ENCODE results near the gene GRIP1. TPM values are rescaled to one million over a fixed set of nuclear protein-coding genes. Genes with fewer than 3 reads are reported as not detected.
"Not testable (repeated sequence)": the region's sequence is repeated elsewhere in the genome, so short reads cannot be mapped to it uniquely, and the experiment has no call there.

GRIP1 gene
- total and polyA plus RNA-seq, 5 donors from 2014 or later, result 0.21 to 1.1 (median 0.41) TPM; not detected in 1

DNA sequence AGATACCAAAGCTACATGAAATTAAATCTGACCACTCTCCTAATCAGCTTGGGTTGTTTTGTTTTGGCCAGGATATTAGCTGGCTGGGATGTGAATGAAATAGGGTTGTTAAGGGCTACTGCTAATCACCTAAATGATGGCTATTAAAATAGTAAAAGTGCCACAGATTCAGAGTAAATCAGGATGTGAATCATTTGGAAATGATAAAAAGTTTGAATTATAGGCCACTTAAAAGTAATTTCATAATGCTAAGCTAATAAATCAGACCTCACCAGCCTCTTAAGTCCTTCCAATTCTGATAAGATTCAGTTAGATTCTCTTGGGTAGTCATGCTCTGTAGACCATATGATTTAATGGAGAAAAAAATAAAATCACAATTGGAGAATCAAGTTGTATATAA is 364.6 kb downstream of the GRIP1 start:
- Mint-ChIP-seq H3K9me3 (no peaks in the 10 kb centered on the region), H3K4me1 (peaks cover 66 to 86% (median 79%) of the 10 kb centered on the region in 4 donors), H3K27ac (peak overlapping the region in 2 of 3 donors; percentile 74 to 83), H3K27me3 (no peaks in the 10 kb centered on the region), H3K36me3 (peaks cover 49% of the 10 kb centered on the region), H3K4me3 (peak overlapping the region; percentile 55 to 76 (median 68))
- ATAC-seq (ENCODE audit: low read depth in 2 of 2), result no peak
- DNase-seq, result no peak
- peaks cover 57% of the 10 kb centered on the region for H3K4me1 ChIP-seq (ENCODE audit: control insufficient read depth, insufficient read depth, low read length, poor library complexity, severe bottlenecking)
- H3K27me3 ChIP-seq (ENCODE audit: control insufficient read depth, insufficient read depth, low read length), result no peaks in the 10 kb centered on the region
- no peak overlapping the region for H3K27ac ChIP-seq (ENCODE audit: insufficient read depth, low read length, poor library complexity, severe bottlenecking)
- H3K9me3 ChIP-seq (ENCODE audit: control insufficient read depth in 2 of 2, low read length in 2 of 2), result no peaks in the 10 kb centered on the region
- H3K4me3 ChIP-seq (ENCODE audit: low read depth, low read length), result peak overlapping the region; percentile 46
- H3K36me3 ChIP-seq (ENCODE audit: control insufficient read depth, insufficient read depth, low read length), result peaks cover 73% of the 10 kb centered on the region

DNA sequence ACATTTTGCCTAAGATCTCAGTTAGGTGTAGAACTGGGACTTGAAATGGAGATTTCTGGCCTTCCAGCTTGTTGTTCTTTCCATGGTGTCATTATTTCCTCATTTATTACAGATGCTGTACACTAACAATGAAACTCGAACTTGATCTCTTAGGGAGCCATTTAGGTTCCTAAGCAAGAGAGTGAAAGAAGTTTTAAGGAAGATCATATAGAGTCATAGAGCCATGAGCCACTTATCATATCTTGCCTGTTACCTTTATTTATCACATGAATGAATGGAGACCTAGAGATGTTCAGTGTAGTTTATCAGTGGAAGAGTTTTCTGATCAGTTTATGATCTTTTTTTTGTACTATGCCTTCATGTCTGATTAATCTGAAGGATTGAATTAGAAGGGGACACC is 366.7 kb downstream of the GRIP1 start:
- Mint-ChIP-seq H3K27me3 (no peaks in the 10 kb centered on the region), H3K4me3 (peak overlapping the region; percentile 51 to 83 (median 68)), H3K27ac (peak overlapping the region; percentile 7 to 29 (median 9)), H3K9me3 (no peaks in the 10 kb centered on the region), H3K36me3 (peaks cover 40% of the 10 kb centered on the region), H3K4me1 (peaks cover 67 to 81% (median 74%) of the 10 kb centered on the region in 4 donors)
- H3K27me3 ChIP-seq (ENCODE audit: control insufficient read depth, insufficient read depth, low read length), result no peaks in the 10 kb centered on the region
- H3K27ac ChIP-seq (ENCODE audit: insufficient read depth, low read length, poor library complexity, severe bottlenecking), result no peak overlapping the region
- H3K4me3 ChIP-seq (ENCODE audit: low read depth, low read length), result peak overlapping the region; percentile 69
- peaks cover 72% of the 10 kb centered on the region for H3K36me3 ChIP-seq (ENCODE audit: control insufficient read depth, insufficient read depth, low read length)
- DNase-seq (no peak), ATAC-seq (ENCODE audit: low read depth in 2 of 2) (no peak)
- peaks cover 54% of the 10 kb centered on the region for H3K4me1 ChIP-seq (ENCODE audit: control insufficient read depth, insufficient read depth, low read length, poor library complexity, severe bottlenecking)
- no peaks in the 10 kb centered on the region for H3K9me3 ChIP-seq (ENCODE audit: control insufficient read depth in 2 of 2, low read length in 2 of 2)

DNA sequence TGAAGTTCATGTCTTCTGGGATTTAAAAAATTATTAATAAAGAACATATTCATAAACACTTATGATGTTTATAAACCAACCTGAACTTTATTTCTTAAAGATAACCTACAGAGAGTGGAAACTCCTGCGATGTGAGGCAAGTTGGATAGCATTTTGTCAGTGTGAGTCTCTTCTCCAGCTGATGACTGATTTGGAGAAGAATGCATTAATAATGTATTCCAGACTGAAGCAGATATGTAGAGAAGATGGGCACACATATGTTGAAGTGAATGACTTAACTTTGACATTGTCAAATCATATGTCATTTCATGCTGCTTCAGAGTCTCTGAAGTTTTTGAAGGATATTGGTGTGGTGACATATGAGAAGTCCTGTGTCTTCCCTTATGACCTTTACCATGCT is 369.3 kb downstream of the GRIP1 start:
- peaks cover 72 to 86% (median 76%) of the 10 kb centered on the region in 4 donors for H3K4me1 Mint-ChIP-seq
- no peaks in the 10 kb centered on the region for H3K9me3 ChIP-seq (ENCODE audit: control insufficient read depth in 2 of 2, low read length in 2 of 2)
- H3K27me3 Mint-ChIP-seq, result no peaks in the 10 kb centered on the region
- no peaks in the 10 kb centered on the region for H3K9me3 Mint-ChIP-seq
- ATAC-seq (ENCODE audit: low read depth in 2 of 2) (no peak), DNase-seq (no peak)
- H3K36me3 Mint-ChIP-seq, result peaks cover 56% of the 10 kb centered on the region
- H3K4me3 Mint-ChIP-seq, result peak overlapping the region; percentile 4 to 63 (median 56)
- peaks cover 74% of the 10 kb centered on the region for H3K4me1 ChIP-seq (ENCODE audit: control insufficient read depth, insufficient read depth, low read length, poor library complexity, severe bottlenecking)
- no peak overlapping the region for H3K27ac ChIP-seq (ENCODE audit: insufficient read depth, low read length, poor library complexity, severe bottlenecking)
- peaks cover 71% of the 10 kb centered on the region for H3K36me3 ChIP-seq (ENCODE audit: control insufficient read depth, insufficient read depth, low read length)
- H3K4me3 ChIP-seq (ENCODE audit: low read depth, low read length), result peak overlapping the region; percentile 27
- H3K27ac Mint-ChIP-seq, result peak overlapping the region in 2 of 3 donors; percentile 0 to 5
- H3K27me3 ChIP-seq (ENCODE audit: control insufficient read depth, insufficient read depth, low read length), result no peaks in the 10 kb centered on the region

DNA sequence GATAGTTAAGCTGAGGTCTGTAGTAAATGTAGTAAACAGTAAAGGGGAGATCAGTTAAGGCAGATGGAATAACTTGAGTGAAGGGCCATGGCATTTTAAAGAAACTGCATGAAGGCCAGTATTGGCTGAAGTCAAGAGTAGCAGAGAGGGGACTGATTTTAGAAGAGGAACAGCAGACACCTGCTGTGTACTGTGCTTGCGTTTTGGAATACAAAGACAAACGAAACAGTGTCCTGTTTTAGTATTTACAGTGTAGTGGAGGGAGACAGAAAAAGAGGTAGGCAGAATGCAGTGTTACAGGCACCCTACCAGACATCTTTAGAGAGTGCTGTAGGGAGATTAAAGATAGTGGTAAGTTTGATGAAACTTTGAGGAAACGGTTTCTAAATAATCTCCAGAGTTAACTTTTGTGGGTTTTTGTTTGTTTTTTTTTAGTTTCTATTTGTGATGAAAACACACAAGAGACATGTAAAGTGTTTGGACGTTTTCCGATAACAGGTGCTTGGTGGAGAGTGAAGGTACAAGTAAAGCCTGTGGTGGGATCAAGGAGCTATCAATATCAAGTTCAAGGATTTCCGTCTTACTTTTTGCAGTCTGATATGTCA is 374.5 kb downstream of the GRIP1 start:
- H3K4me3 ChIP-seq (ENCODE audit: low read depth, low read length), result peak overlapping the region; percentile 98
- H3K27me3 Mint-ChIP-seq, result no peaks in the 10 kb centered on the region

DNA sequence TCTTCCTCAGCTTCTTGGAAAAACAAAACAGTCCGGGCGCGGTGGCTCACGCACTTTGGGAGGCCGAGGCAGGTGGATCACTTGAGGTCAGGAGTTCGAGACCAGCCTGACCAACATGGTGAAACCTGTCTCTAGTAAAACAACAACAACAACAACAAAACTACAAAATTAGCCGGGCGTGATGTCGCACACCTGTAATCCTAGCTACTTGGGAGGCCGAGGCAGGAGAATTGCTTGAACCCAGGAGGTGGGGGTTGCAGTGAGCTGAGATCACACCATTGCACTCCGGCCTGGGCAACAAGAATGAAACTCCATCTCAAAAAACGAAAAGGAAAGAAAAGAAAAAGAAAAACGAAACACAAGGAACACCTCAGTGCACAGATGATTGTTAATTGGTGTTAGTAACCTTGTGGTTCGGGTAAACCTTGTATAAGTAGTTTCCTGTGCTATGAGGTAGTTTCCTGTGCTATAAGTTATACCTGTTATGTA is 375.5 kb downstream of the GRIP1 start:
- H3K27me3 ChIP-seq (ENCODE audit: control insufficient read depth, insufficient read depth, low read length); H3K9me3 ChIP-seq (ENCODE audit: control insufficient read depth in 2 of 2, low read length in 2 of 2); H3K9me3 Mint-ChIP-seq; H3K27me3 Mint-ChIP-seq: not testable (repeated sequence)
- Histone ChIP-seq H3K4me1 (ENCODE audit: control insufficient read depth, insufficient read depth, low read length, poor library complexity, severe bottlenecking) (peaks cover 45% of the 10 kb centered on the region), H3K27ac (ENCODE audit: insufficient read depth, low read length, poor library complexity, severe bottlenecking) (peak overlapping the region; percentile 91), H3K4me3 (ENCODE audit: low read depth, low read length) (peak overlapping the region; percentile 98), H3K36me3 (ENCODE audit: control insufficient read depth, insufficient read depth, low read length) (peaks cover 23% of the 10 kb centered on the region)
- peaks cover 32% of the 10 kb centered on the region for H3K36me3 Mint-ChIP-seq
- peak in 2 of 3 donors; percentile 67 to 80 for DNase-seq
- peak; percentile 72 to 74 for ATAC-seq (ENCODE audit: low read depth in 2 of 2)
- H3K27ac Mint-ChIP-seq, result peak overlapping the region; percentile 96 to 99 (median 98)
- H3K4me1 Mint-ChIP-seq, result peaks cover 36 to 52% (median 41%) of the 10 kb centered on the region in 4 donors
- H3K4me3 Mint-ChIP-seq, result peak overlapping the region; percentile 97 to 99 (median 98)

More for the DNA sequence above, 374.5 kb downstream of the GRIP1 start:
- H3K27ac ChIP-seq (ENCODE audit: insufficient read depth, low read length, poor library complexity, severe bottlenecking), result peak overlapping the region; percentile 91
- Mint-ChIP-seq H3K4me1 (peaks cover 42 to 58% (median 50%) of the 10 kb centered on the region in 4 donors), H3K9me3 (peaks cover 0 to 1% (median 0%) of the 10 kb centered on the region in 7 donors), H3K36me3 (peaks cover 34% of the 10 kb centered on the region), H3K4me3 (peak overlapping the region; percentile 97 to 99 (median 98)), H3K27ac (peak overlapping the region; percentile 96 to 99 (median 98))
- ATAC-seq (ENCODE audit: low read depth in 2 of 2) (no peak), DNase-seq (peak in 1 of 3 donors; percentile 29)
- peaks cover 32% of the 10 kb centered on the region for H3K36me3 ChIP-seq (ENCODE audit: control insufficient read depth, insufficient read depth, low read length)
- H3K27me3 ChIP-seq (ENCODE audit: control insufficient read depth, insufficient read depth, low read length), result no peaks in the 10 kb centered on the region
- peaks cover 45% of the 10 kb centered on the region for H3K4me1 ChIP-seq (ENCODE audit: control insufficient read depth, insufficient read depth, low read length, poor library complexity, severe bottlenecking)
- no peaks in the 10 kb centered on the region for H3K9me3 ChIP-seq (ENCODE audit: control insufficient read depth in 2 of 2, low read length in 2 of 2)

DNA sequence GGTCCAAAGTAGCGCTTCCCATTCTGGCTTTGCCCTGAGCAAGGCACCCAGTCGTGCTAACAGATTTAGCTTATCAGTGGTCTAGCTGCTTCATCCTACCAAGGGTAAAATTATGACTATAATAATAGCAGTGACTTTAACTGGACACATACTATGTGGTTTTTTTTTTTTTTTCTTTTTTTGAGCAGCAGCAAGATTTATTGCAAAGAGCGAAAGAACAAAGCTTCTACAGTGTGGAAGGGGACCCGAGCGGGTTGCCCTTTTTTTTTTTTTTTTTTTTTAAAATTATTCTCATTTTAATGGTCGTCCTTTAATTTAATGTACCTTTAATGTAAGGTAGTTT is 376.1 kb downstream of the GRIP1 start:
- Mint-ChIP-seq H3K36me3 (peaks cover 27% of the 10 kb centered on the region), H3K27me3 (no peaks in the 10 kb centered on the region), H3K27ac (peak overlapping the region; percentile 96 to 100 (median 98)), H3K4me1 (peaks cover 30 to 47% (median 36%) of the 10 kb centered on the region in 4 donors), H3K4me3 (peak overlapping the region; percentile 97 to 99 (median 98)), H3K9me3 (peaks cover 0 to 1% (median 0%) of the 10 kb centered on the region in 7 donors)
- no peak for ATAC-seq (ENCODE audit: low read depth in 2 of 2)
- peaks cover 17% of the 10 kb centered on the region for H3K36me3 ChIP-seq (ENCODE audit: control insufficient read depth, insufficient read depth, low read length)
- H3K9me3 ChIP-seq (ENCODE audit: control insufficient read depth in 2 of 2, low read length in 2 of 2), result no peaks in the 10 kb centered on the region
- H3K4me3 ChIP-seq (ENCODE audit: low read depth, low read length), result peak overlapping the region; percentile 98
- DNase-seq, result no peak
- H3K4me1 ChIP-seq (ENCODE audit: control insufficient read depth, insufficient read depth, low read length, poor library complexity, severe bottlenecking), result peaks cover 40% of the 10 kb centered on the region
- no peaks in the 10 kb centered on the region for H3K27me3 ChIP-seq (ENCODE audit: control insufficient read depth, insufficient read depth, low read length)
- H3K27ac ChIP-seq (ENCODE audit: insufficient read depth, low read length, poor library complexity, severe bottlenecking), result peak overlapping the region; percentile 91

DNA sequence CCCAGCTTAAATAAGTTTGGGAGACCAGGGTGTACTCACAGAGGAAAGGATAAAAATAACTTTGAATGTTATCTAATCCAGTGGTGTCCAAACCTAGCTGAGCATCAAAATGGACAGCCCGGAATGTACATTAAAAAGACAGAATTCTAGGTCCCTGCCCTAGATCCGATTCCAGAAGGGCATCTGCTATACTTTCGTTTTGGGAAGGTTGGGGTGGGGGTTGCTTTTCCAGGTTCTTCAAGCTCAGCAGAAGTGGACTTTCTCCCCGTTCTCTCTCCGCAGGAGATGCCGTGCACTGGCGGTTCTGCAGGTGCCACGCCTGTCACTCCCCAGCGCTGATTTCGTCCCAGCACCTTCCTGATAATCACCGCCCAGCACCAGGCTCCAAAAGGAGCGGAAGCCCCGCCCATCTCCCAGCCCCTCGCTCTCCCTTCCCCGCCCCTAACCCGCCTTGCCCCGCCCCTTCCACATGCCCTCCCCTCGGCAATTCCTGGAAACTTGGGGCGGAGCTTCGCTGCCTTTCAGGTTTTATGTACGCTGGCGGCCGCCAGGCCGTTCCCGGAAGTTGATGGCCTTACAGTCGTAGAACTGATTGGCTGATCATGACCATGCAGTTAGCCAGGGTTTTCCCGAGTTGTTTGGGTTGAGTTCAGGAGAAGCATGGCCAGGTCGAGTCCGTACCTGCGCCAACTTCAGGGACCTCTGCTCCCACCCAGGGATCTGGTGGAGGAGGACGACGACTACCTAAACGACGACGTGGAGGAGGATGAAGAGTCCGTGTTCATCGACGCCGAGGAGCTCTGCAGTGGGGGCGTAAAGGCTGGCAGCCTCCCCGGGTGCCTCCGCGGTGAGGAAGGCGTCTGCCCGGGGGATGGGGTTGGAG is 376.7 kb downstream of the GRIP1 start, which contains the start of gene HELB:
Gene HELB, plus strand, starts transcription at position 550 of the 883 bp plus-strand sequence. Its CDS starts 111 bp downstream, at position 661.
- Histone ChIP-seq H3K4me1 (ENCODE audit: control insufficient read depth, insufficient read depth, low read length, poor library complexity, severe bottlenecking) (peaks cover 42% of the 10 kb centered on the region), H3K4me3 (ENCODE audit: low read depth, low read length) (peak within 1 kb of the TSS; percentile 98), H3K36me3 (ENCODE audit: control insufficient read depth, insufficient read depth, low read length) (peaks cover 13% of the 10 kb centered on the region), H3K27ac (ENCODE audit: insufficient read depth, low read length, poor library complexity, severe bottlenecking) (peak within 1 kb of the TSS; percentile 91), H3K27me3 (ENCODE audit: control insufficient read depth, insufficient read depth, low read length) (no peaks in the 10 kb centered on the region), H3K9me3 (ENCODE audit: control insufficient read depth in 2 of 2, low read length in 2 of 2) (no peaks in the 10 kb centered on the region)
- Mint-ChIP-seq H3K27ac (peak within 1 kb of the TSS; percentile 96 to 100 (median 98)), H3K4me3 (peak within 1 kb of the TSS; percentile 97 to 99 (median 98)), H3K9me3 (peaks cover 0 to 1% (median 0%) of the 10 kb centered on the region in 7 donors), H3K36me3 (peaks cover 27% of the 10 kb centered on the region), H3K27me3 (no peaks in the 10 kb centered on the region), H3K4me1 (peaks cover 30 to 47% (median 41%) of the 10 kb centered on the region in 4 donors)
- ATAC-seq (ENCODE audit: low read depth in 2 of 2) (peak; percentile 82 to 84), DNase-seq (peak; percentile 81 to 97 (median 95))

All from CD4-positive, CD25-positive, alpha-beta regulatory T cell (primary cell).